NCI-H1436 treated with DMSO at 0.1 percent for 48 hours (cell line): ENCODE results near the gene RAP1GAP.
"Not testable (repeated sequence)": the region's sequence is repeated elsewhere in the genome, so short reads cannot be mapped to it uniquely, and the experiment has no call there.

Source experiments
- DNase-seq: peaks from one replicate; lab custom pipeline; 2025; lab: John Stamatoyannopoulos, UW

Gene RAP1GAP

DNA sequence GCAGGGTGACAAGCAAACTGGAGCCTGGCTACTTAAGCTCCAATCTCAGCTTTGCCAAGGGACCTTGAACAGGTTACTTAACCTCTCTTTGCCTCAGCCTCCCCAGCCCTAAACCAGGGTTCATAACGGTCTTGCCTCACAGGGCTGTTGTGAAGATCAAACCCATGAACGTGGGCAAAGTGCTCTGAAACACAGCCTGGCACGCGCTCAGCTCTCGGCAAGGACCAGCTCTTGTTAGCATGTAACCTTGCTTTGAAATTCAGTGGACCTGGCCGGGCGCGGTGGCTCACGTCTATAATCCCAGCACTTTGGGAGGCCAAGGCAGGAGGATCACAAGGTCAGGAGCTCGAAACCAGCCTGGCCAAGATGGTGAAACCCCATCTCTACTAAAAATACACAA, 24.8 kb downstream of the RAP1GAP start:
- no peak for DNase-seq

DNA sequence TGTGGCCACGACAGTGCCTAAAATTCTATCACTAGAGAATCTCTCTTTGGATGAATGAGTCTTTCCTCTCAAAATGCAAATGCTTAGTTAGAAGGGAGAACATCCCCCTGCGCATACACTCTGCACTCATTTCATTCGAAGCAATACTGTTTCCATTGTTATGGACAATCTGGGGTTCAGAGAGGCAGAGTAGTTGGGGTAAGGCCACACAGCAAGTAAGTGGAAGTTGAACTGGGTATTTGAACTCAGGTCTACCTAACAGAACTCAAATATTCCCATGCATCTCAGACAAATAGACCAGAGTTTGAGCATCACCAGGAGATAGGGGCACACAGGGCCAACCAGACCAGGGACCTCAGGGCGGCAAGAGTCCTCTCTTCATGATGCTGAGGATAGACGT, 25.5 kb downstream of the RAP1GAP start:
- no peak for DNase-seq

DNA sequence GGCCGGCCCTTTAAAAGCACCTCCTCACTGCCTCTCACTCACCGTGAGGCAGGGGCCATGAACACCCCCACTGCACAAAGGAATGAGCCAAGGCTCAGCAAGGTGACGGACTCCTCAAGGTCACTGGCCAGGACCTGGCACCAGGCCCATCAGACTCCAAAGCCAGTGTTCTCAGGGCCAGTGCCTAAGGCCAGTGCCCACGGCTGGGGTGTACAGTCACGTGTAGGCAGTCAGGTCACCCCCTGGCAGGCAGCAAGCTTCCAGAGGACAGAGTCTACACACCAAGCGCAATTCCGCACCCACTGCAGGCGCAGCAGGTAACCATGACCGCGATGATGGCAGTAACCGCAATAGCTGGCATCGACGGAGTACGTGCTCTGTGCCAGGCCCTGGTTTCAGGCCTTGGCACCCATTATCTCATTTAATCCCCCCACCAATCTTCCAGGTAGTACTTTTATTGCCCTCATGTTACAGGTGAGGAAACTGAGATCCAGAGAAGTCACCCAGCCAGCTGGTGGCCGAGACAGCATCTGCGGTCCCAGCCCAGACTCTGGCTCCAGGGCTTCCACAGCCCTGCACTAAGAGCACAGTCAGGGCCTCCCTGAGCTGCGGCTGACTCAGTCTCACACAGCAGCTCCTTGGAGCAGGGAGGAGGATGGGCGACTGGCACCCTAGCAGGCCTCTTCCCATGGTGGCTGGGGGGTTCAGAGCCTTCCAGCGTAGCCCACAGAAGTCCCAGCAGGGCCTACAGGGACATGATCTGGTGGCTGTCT, 27.0 kb downstream of the RAP1GAP start:
- no peak for DNase-seq

DNA sequence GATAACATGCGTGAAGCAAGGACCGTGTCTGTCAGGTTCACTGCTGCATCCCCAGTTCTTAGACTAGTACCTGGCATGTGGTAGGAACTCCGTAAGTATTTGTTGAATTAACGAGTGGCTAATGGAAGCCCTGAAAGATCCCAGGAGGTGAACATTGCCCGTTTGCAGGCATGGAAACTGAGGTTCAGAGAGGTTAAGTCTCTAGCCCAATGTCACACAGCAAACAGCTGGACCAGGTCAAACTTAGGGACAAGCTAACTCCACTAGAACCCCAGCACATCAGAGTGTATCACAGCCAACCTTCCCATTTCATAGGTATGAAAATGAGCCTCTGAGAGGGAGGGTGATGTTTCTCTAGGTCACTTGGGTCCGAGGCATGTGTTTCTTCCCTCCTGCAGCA, 27.6 kb downstream of the RAP1GAP start:
- DNase-seq: no peak

DNA sequence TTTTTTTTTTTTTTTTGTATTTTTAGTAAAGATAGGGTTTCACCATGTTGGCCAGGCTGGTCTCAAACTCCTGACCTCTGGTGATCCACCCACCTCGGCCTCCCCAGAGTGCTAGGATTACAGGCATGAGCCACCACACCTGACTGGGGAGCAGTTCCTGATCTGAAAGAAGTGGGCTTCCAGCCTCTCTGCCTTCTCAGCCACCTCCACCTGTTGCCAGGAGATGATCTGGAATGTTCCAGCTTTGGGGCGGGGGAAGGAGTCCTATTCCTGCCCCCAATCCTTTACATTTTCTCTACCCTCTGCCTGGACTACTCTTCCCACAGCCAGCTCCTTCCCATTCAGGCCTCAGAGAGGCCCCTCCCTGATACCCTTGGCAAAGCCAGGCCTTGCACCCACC, 28.1 kb downstream of the RAP1GAP start:
- no peak for DNase-seq

DNA sequence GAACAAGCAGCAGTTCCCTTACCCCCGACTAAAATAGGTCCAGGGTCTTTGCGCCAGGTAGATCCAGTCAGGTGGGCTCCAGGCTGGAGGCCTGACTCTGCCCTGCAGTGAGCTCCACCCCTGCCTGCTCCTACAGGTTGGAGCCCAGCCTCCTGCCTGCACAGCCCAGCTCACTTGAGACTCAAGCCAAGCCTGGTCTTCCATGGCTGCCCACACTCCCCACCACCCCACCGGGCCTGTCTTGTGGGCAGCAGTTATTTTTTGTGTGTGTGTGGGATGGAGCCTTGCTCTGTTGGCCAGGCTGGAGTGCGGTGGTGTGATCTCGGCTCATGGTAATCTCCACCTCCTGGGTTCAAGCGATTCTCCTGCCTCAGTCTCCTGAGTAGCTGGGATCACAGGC, 28.5 kb downstream of the RAP1GAP start:
- no peak for DNase-seq

DNA sequence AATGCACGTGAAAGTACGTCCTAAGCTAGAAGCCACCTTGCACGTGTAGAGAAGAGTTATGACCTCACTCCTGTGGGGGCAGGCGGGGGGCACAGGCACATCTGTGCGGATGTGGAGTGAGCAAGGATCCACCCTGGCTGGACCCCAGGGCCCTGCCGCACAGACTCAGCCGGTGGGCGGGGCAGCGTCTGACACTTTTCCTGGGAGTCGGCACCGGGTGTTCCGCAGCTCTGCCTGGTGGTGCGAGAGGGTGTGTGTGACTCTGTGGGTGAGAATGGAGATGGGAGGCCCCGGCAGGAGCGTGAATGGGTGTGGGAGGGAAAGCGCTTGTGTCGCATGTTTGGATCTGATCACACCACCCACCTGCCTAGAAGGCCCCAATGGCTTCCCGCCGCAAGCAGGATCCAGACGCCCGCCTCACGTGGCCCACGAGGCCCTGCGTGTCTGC, 29.5 kb downstream of the RAP1GAP start:
- DNase-seq: no peak

DNA sequence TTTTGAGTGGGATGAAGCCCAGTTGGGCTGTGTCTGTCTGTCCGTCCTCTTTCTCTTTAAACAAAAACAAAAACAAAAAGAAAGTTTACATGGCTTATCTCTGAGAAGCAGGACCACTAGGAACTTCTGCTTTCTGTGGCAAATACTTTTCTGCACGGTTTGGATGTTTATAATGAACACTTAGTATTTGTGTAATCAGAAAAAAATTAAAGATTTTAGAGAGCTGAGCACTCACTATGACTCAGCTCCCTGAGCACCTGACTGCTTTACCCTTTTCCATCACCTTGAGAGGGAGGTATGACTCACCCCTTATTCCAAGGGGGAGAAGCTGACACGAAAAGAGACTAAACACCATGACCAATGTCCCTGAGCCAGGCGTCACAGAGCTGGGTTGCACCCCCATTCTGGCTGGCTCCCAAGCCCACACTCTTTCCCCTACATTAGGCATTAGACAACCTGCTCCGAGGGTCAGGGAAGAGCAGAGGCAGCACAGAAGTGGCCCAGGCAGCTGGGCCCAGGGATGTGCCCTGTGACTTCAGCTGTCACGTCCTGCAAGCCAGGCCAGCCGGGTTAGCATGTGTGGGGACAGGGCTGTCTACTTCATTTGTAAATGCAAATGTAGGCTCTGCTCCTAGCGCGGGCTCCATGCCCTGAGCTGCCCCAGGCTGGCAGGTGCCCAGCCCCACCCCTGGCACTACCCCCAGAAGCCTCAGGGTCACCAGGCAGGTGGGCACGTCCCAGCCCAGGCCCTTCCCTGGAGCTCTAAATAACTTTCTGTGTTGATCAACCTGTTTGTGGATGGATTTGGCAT, 30.4 kb downstream of the RAP1GAP start:
- peak; percentile 27 for DNase-seq

DNA sequence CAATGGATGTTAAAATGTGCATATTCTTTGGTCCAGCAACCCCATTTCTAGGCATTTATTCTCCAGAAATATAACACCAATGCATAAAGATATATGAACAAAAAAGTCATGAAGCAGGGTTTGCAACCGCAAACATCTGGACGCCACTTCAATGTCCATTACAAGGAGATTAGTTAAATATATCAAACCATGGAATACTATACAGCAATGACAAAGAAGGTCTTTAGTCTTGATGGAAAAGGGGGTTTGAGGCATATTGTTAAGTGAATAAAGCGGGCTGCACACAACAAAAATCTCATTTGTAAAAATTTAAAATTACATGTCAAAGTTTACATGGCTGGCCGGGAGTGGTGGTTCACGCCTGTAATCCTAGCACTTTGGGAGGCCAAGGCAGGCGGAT, 31.6 kb downstream of the RAP1GAP start:
- DNase-seq: no peak

DNA sequence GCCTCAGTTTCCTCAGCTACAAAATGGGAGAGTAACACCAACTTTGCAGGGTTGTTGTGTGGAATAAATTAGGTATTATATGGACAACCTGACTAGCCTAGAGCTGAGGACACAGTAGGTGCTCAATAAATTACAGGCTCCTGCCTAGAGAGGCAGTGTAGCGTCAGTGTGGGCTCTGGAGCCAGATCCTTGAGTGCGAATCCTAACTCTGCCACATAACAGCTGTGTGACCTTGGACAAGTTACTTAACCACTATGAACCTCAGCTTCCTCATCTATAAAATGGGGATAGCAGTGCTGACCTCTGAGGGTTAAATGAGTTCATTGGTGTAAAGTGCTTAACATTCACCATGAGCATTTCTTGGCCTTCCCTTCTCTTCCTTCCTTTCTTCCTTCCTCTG, 33.1 kb downstream of the RAP1GAP start:
- DNase-seq: no peak

DNA sequence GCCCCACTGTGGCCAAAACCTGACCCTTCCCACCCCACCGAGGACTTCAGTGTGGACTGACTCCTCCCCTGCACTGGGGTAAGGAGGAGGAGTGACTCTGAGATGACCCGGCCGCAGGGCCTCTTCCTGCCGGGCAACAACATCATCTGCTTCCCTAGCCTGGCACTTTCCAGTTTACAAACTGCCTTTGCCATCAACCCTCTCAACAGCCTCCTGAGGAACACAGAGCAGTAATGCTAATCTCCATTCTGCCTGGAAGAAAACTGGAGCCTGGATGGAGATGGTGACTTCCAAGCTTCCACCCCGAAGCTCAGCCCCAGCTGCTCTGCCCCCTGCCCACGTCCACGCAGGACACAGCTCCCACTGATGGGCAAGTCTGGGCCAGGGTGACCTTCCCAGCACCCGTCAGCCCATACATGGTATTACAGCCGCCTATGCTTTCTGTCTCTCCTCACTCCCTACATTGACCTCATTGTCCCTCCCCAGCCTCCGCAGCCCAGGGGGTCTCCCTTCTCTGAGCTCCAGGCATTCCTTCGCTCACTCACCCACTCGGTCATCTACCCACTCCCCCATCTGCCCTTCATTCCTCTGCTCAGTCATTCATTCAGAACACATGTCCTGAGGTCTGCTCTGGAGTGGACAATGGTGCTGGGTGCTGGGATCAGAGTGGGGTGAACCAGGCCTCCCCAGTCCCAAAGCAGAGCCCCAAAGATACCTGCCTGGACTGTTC, 34.2 kb downstream of the RAP1GAP start:
- DNase-seq: no peak

DNA sequence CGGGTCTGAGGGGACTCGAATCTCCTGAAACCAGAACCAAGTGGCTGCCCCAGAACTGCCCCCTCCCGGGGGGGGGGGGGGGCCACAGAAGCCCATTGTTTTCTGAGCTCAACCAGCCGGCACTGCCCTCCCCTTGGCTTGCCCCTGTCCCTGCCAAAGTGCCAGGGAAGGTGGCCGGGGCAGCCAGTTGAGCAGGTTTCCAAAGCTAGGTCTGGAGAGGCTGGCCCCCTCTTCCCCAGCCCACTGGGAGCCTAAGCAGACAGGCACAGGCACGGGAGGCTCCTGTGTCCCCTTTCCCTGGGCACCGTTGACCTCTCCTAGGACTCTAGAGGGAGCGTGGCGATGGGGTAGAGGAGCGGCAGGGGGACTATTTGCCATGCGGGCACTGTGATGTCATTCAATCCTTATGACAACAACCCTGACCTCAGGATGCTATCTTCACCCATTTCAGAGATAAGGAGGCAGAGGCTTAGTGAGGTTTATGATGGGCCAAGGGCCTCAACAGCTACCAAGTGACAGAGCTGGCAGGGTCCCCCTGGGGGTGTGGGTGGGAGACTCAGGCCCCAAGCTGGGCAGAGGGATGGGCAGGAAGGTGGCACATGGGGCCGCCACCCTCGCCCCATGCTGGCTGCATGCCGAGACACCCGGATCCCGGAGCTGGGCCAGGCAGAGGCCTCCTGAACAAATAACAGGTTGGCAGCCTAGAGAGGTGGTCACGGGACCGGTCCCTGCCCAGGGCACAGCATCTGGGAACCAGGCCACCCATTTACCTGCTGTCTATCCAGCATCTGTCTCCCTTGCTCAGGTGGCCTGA, 35.0 kb downstream of the RAP1GAP start:
- no peak for DNase-seq

DNA sequence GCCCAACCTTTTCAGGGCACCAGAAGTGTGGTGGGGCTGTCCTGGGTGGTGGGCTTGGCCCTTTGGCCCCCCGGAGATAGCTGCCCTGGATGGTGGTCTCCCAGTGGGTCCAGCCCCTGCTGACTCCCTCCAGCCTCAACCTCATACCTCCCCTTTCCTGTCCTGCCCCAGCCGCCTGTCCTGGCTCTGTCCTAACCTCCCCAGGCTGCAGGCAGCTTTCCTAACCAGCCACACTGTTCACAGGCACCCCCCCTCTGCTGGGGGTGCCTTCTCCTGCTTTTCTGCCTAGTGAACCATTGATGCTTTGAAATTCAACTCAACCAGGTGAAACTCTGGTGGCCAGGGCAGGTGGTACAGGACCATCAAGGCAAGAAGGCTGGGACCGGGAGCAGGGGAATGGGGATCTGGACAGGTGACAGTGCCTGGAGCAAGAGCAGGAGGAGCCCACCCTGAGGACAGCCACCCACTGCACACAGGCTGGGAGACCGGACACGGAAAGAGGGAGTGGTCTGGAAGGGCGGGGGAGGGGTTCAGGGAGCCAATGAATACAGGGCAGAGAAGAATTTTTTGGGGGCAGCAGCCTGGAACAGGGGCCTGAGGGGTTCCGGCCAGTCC, 35.9 kb downstream of the RAP1GAP start:
- no peak for DNase-seq

DNA sequence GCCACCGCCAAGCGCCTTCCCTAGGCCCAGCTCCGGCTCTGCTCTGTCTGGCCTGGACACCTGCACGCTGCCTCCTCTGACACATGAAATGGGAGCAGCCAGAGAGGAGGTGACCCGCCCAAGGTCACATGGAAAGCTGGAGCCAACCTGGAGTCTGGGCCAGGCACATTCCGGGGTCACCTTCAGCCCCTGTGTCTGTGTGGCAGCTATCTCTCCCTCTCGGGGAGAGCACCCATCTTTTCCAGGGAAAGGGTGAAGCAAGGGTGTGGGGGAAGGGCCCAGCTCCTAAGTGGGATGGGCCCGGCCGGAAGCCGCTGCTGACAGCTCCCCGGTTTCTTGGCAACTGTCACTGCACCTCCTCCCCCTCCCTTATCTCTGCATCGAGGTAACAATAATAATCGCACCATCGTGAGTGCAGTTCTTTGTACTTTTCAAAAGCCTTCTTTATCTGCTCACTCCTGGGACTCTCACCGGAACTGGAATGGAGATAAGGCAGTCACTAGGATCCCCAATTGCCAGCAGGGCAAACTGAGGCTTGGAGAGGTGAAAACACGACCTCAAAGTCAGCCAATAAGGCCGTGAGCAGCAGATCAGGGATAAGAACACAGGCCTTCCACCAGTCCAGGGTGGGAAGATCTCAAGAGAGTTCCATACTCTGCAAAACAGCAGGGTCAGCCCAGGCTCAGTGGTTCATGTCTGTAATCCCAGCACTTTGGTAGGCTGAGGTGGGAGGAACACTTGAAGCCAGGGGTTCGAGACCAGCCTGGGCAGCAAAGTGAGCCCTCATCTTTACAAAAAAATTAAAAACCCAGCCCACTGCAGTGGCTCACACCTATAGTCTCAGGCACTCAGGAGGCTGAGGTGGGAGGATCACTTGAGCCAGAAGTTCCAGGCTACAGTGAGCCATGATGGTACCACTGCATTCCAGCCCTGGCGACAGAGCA, 36.9 kb downstream of the RAP1GAP start:
- DNase-seq: peak; percentile 54

DNA sequence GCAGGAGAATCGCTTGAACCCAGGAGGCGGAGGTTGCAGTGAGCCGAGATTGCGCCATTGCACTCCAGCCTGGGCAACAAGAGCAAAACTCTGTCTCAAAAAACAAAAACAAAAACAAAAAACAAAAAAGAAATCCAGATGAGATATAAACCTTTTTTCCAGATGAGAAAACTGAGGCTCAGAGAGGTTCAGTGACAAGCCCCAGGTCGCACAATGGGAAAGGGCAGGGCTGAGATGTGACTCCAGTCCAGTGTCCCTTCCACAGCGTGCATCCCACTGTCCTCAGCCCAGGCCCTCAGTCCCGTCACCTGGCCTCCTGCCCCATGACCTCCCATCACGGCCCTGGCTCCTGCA, 37.6 kb downstream of the RAP1GAP start:
- not testable (repeated sequence) for DNase-seq

DNA sequence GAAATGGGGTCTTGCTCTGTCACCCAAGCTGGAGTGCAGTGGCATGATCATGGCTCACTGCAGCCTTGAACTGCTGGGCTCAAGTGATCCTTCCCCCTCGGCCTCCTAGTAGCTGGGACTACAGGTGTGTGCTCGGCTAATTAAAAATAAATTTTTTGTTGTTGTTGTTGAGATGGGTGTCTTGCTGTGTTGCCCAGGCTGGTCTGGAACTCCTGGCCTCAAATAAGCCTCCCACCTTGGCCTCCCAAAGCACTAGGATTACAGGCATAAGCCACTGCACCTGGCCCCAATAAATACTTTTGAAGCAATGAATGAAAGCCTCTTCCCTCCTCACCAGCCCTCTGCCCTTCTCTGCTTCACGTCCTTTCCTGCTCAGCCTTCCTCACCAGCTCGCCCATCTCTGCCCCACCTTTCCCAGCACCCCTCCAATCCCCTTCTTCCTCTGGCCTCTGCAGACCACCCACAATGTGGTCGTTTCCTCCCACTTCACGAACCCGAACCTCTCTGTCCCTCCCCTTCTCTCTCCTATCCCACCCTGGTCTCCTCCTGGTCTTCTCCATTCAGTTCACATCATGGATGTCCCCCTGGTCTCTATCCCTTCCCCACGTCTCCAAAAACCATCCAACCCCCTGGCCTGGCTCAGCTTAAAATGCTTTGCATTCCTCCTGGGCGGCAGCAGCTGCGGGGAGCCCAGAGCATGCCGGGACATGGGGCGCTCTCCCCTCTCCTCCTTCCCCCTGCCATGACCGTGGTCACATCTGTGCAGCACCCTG, 38.4 kb downstream of the RAP1GAP start:
- no peak for DNase-seq

DNA sequence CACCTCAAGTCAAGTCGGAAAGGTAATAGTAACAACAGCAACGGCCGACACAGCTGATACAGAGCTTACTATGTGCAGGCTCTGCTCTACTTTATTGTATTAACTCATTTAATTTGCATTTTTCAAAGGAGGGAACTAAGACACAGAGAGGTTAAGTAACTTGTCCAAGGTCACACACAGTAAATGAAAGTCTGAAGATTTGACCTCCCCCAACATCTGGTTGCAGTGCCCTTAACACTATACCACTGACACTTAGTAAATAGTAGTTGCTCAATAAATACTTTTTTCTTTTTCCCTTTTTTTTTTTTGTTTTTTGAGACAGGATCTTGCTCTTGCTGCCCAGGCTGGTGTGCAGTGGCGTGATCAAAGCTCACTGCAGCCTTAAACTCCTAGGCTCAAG, 39.2 kb downstream of the RAP1GAP start:
- DNase-seq: no peak

DNA sequence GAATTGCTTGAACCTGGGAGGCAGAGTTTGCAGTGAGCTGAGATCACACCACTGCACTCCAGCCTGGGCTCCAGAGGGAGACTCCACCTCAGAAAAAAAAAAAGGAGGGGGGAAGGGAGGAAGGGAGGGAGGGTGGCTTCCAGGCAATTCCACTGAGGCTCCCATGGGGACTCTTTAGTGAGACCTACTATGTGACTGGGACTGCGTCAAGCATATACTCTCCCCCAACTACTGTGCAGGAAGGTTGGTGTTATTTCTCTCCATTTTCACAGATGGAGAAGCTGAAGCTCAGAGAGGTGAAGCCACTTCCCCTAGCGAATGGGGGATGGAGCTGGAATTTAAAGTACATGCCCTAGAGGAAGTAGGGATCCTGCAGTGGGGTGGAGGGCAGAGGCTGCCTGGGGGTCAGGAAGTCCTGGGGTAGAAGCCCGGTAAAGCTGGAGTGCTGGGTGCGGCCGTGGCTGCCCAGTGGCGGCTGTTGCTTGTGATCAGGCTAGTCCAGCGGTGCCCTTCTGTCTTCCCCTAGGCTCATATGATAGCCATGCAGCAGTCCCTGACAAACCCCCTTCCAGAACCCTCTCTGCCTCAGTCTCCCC, 40.3 kb downstream of the RAP1GAP start:
- DNase-seq: no peak

DNA sequence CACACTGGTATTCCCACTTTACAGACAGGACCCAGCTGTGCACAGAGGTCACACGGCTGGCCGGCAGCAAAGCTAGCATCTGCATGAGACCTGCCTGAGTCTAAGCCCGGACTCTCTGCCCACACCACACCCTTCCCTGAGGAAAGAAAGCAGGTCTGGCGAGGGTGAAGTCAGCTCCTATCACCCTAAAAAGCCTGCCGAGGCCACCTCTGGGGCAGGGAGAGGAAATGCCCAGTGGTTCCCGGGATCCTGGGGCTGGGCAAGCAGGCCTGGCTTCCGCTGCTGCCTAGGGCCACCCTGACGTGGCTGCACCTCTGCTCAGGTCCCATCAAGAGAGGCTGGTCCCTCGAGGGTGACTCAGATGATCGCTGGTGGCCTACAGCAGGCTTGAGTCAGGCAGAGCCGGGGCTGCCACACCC, 42.2 kb downstream of the RAP1GAP start:
- no peak for DNase-seq
